GM19025 (cell line): ENCODE results near the gene NTHL1.

ENCODE experiments used
- ATAC-seq: cut with Tn5 transposase; IDR thresholded peaks from one replicate; pipeline ENCODE4 v1.9.1; 2021; ENCODE audit warnings: mild to moderate bottlenecking, low read depth, moderate library complexity; ENCODE audit not compliant: unreplicated experiment

The NTHL1 gene

DNA sequence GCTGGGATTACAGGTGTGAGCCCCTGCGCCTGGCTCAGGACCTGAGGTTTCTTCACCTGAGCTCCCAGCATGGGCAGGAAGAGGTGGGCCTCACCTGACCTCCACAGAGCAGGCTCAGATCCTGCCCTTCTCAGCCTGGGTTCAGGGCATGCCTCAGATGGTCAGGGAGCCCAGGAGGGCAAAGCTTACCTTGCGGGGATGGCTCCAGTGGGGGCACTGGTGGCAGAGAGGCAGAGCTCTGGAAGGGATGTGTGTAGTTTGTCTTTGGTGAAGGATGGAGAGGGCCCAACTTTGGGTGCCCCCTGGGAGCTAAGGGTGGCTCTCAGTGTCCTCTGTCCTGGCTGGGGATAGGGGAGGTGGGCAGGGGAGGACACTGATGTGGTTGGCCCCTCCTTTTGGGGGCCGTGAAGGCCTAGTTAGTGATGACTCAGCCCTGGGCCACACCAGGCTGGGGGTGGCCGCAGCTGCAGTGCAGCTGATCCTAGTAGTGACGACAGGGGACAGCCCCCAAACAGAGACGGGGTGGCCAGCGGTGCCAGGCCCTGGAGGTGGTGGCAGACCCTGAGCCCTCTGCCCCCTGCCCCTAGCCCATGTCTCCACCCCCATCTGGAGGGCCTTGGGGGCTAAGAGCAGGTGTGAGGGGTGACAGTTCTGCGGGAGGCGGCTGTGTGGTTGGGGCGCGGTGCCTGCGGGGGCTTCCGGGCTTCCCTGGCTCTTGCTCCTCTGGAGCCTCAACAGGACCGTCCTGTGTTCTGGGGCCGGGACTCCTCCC is 15.2 kb downstream of the NTHL1 start:
- ATAC-seq = no peak

DNA sequence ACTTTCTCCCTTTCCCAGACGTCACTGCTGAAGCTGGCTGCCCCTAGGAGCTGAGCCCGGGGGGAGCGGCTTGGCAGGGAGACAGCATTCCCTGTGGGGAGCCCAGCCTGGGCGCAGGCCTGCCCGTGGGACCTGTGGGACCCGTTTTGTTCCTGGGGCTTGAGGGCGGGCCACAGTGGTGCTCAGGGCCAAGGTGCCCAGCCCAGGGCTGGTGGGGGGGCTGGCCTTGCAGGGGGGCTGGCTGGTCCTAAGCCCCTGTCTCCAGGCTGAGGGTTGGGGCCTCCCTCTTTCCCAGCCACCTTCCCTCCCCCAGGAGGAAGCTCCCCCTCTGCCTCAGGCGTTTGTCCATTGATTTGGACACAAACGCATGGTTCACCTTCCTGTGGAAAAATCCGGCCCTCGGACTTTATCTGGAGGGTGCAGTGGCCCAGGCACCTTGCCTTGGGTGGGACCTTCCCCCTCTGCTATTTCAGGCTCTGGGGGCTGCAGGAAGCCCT is 16.5 kb downstream of the NTHL1 start:
- ATAC-seq = no peak

DNA sequence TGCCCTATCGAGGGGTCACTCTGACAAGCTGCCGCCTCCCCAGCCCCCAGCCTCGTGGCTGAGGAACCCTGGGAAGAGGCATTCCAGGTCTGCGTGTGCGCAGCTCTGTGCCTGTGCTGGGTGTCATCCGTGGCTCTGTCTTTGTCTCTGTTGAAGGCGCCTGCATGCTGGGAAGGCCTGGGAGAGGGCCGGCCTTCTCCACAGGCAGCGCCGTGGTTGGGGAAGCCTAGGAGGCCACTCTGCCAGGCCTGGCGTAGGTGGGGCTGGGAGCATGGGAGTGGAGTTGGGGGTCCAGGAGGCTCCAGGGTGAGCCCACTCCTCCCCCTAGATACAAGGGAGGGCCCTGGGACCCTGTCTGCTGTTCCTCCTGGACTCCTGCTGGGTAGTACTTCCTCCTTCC is 17.6 kb downstream of the NTHL1 start:
- ATAC-seq = no peak

DNA sequence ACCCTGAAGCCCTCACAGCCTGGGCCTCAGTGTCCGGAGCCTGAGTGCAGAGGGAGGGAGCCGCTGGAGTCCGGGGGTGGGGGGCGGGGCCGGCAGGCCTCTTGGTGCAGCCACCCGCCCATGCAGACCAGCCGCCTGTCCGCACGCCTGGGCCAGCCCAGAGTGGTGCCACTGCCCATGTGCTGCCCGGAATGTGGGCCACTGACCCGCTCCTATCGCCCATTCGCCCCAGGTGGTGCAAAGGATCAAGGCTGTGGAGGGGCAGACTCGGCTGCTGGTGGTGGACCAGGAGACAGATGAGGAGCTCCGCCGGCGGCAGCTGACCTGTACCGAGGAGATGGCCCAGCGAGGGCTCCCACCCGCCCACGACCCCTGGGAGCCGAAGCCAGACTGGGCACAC is 18.3 kb downstream of the NTHL1 start:
- no peak for ATAC-seq

DNA sequence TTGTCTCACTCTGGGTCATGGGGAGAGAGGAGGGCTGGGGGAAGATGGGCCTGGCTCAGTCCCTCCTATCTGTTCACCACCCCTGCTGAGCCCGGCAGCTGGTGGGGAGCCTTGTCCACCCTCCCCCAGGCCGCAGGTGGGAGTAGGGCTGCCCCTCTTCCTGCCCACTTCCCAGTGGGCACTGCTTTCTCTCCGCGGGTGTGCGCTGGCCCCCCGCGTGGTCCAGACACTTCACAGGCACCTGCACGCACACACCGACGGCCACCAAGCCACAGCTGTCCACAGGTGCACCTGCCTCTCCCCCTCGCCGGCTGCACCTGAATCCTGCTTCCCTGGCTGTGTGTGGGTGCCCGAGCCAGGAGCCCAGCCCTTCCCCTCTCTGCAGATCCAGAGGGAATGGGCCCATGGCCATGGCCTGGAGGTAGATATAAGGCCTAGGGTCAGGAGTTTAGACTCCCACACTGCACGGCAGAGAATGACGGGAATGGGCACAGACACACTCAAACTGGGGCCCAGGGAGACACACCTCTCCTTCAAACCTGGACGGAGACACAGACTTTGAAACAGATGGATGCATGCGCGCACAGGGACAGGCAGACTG is 18.9 kb downstream of the NTHL1 start:
- no peak for ATAC-seq

DNA sequence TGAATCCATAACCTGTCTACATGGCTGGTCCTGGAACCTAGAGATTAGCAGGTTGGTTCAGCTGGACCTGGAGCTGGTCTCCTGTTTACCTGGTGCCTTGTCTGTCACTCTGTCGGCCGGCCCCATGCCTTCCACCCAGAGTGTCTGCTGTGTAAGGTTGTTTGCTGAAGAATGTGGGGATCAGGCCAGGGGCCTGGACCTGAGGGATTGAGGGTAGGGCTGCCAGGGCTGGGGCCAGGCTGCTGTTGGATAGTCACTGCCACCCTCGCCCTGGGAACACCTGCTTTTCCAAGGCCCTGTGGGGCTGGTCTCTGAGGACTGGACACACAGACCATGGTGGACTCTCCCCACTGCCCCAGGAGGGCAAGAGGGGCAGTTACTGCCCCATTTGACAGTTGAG is 19.5 kb downstream of the NTHL1 start:
- ATAC-seq = no peak

DNA sequence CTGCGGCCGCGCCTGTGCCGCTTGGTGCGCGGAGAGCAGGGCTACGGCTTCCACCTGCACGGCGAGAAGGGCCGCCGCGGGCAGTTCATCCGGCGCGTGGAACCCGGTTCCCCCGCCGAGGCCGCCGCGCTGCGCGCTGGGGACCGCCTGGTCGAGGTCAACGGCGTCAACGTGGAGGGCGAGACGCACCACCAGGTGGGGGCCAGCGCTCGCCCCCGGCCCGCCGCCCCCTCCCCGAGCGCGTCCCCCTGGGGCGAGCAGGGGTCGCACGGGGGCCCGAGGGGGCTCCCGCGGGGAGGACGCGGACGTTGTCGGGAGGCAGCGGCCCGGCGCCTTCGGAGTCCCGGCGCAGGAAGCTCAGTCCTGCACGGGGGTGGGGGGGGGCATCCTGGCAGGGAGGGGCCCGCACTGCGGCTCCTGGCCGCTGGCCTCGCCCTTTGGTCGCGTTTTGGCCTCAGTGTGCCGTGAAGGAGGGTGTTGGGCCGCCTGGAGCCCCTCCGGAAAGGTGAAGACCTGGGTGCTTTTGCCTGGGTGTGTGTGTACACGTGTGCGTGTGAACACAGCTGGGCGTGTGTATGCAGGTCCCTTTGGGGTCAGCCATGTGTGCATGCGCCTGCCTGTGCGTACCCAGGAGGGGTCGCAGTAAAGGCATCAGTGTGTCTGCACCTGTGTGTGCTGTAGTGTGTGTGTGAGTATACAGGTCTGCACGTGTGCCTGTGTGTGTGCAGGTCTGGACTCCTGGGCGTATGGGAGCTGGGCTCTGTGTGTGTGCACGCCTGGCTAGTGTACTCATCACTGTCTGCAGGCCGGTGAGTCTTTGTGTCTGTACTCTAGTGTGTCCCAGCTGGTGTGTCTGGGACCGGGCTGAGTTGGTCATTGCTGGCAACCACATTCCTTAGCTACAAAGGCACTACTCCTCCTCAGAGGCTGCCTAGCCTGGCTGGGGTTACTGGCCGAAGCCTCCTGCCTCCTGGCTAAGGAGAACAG is 20.3 kb downstream of the NTHL1 start:
- no peak for ATAC-seq

DNA sequence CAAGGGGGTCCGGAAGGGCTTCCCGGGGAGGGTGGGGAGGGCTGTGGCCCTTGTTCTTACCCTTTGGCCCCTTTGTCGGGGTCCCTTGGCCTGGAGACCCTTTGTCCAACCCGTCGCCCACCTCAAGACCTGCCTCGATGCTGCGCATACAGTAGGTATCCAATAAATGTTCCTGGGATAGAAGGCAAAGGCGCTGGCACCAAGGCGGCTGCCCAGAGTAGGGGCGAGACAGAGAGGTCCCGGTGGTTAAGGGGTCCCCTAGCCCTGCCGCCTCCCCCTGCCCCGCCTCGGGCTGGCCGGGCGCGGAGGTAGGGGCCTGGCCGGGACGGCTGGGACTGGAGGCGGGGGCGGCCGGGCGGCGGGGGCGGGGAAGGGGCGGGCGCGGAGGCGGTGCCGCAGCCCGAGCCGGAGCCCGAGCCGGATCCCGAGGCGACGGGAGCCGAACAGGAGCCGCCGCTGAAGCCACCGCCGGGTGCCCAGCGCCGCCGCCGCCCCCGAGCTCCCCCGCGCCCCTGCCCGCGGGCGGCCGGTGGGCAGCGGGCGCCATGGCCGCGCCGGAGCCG is 21.1 kb downstream of the NTHL1 start, which contains the start of gene NHERF2:
Gene NHERF2, plus strand, starts transcription at position 442 of the 563 bp plus-strand sequence. Its CDS starts 104 bp downstream, at position 546.
- no peak for ATAC-seq

DNA sequence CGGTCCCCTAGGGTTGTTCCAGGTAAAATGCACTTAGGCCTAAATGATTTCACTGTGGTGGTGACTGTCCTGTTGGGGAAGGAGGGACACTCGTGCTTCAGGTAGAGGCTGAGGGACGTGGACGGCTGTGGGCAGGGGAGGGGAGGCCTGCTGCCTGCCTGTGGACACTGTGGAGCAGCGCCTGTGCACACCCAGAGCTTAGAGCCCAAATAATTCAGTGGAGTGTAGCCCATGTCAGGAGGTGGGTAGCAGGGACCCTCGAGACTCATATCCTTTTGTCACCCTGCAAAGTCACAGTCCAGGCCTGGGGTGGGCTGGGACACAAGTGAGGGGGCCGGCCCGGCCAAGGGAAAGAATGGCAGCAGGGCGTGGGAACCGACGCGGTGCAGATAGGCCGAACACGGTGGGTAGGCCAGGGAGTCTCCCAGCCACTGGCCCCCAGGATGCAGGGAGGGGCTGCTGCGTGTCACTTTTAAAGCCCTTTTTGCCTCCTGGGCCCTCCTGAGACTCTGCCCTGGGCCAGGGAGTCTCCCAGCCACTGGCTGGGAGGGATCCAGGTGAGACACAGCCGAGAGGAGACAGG is 21.7 kb downstream of the NTHL1 start:
- no peak for ATAC-seq

DNA sequence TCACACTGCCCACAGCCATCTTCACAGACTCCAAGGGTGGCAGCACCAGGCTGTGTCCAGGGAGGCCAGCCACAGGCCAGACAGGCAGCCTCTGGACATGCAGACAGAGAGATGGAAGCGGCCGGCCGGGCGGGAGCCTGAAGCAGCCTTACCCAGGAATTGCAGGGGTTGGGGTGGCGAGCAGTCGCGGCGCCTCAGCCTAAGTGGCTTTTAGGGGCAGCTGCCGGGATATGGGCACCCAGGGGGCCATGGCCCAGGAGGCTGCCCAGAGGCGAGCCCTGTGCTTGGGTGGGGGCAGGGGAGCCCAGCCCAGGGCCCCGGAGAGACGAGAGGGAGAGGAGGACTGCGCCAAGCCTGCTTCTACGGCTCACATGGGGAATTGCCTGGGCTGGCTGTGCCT is 22.4 kb downstream of the NTHL1 start:
- no peak for ATAC-seq

DNA sequence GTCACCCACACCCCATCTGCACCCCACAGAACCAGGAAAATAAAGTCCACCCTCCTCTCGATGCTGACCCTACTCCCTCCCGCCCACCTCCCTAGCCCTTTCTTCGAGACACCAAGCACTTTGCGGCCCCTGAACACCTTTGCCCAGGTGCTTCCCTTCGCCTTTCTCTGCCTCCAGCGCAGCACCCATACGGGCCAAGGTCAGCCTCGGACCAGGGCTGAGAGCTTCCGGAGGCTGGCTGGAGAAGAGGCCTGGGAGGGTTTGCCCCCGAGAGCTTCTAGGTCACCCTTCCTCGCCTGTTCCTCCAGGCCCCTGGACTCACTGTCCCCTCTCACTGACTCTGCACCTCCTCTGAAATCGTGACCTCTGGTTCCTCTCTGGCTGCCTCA is 23.6 kb downstream of the NTHL1 start:
- ATAC-seq = no peak

DNA sequence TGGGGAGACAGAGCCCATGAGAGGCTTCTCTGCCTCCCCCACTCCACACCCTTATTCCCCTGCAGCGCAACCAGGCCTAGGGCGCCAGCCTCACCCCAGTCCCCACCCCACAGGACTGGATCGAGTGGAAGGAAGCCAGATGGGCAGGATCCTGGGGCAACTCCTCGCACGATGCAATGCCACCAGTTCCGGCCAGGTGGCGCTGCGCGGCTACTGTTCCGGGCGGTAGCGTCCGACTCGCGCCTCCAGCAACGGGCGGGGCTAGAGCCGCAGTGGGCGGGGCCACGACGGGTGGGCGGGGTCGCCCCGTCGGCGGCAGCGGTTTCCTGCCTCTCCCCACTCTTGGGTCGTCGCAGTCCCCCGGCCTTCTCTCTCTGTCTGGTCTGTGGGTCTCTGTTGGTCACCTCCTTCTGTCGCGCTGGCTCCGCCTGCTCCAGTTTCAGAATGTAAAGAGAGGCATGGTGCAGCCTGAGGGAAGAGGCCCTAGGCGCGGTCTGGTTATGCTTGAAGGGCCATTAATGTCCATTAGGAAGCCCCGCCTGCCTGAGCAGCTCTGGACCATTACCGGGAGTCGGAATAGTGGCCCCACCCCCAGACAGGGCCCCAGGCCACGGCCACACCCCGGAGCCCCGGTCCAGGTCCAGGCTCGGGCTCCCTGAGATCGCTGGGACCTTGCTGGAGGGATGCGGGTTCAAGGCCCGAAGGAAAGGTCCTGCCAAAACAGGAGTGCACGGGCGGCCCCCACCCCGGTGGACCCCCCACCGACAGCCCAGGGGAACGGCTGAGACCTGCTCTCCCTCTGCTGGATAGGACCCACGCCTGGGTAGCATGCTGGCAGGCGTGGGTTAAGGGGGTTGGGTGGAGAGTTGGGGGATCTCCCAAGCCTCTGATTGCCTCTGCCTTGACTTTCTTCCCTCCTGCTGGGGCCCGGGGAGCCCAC is 24.3 kb downstream of the NTHL1 start:
- ATAC-seq = peak; percentile 66

DNA sequence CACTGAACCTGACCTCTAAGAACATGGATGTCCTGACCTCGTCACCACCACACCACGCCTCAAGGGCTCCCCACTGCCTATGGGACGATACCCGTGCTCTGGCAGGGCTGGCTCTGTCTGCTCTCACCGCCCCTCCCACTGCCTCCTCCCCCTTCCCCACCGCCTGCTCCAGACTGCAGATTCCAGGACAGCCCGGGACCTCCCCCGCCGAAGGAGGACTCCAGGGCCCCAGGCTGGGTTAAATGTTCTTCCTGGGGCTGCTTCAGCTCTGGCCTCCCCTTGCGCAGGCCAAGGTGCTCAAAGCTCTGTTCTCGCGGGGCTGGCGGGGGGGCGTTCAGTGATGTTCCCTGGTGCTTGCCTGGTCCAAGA is 24.9 kb downstream of the NTHL1 start:
- no peak for ATAC-seq

DNA sequence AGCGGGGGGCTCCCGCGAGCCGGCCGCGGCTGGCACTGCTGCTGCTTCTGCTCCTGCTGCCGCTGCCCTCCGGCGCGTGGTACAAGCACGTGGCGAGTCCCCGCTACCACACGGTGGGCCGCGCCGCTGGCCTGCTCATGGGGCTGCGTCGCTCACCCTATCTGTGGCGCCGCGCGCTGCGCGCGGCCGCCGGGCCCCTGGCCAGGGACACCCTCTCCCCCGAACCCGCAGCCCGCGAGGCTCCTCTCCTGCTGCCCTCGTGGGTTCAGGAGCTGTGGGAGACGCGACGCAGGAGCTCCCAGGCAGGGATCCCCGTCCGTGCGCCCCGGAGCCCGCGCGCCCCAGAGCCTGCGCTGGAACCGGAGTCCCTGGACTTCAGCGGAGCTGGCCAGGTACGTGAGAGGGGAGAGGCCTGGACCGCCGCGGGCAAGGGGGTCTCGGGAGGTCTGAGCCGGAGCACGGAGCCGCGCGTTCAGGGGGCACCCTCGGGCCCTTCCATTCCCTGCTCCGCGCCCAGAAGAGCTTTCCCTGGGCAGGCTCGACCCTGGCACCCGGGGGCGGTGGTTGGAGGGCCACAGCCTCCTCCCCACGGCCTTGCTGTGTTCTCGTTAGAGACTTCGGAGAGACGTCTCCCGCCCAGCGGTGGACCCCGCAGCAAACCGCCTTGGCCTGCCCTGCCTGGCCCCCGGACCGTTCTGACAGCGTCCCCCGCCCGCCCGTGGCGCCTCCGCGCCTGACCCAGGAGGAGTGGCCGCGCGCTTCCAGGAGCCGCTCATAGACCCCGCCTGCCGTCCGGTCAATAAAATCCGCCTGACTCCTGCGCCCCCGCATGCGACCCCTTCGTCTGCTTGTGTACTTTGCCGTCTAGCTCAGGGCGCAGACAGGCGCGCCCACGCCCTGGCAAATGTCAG is 27.5 kb downstream of the NTHL1 start:
- ATAC-seq = no peak

DNA sequence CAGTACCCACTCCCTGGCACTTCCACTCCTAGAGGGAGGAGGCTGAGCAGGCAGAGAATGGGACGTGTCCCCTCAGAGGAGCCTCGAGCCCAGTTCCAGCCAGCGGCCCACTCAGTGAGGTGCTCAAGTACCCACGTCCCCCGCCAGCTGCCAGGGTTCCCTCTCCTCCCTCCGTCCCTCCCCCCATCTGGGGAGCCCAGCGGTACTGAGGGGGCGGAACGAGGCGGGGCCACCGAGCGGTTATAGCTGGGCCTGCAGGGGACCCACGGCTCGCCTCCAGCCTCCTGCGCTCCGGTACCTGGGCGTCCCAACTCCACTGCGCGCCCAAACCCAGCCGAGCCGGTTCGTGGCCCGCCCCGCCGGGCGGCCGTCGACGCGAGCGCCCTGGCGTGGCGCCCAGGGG is 28.1 kb downstream of the NTHL1 start, which contains the start of gene NPW:
Gene NPW, plus strand, starts transcription at position 268 of the 403 bp plus-strand sequence.
- no peak for ATAC-seq

DNA sequence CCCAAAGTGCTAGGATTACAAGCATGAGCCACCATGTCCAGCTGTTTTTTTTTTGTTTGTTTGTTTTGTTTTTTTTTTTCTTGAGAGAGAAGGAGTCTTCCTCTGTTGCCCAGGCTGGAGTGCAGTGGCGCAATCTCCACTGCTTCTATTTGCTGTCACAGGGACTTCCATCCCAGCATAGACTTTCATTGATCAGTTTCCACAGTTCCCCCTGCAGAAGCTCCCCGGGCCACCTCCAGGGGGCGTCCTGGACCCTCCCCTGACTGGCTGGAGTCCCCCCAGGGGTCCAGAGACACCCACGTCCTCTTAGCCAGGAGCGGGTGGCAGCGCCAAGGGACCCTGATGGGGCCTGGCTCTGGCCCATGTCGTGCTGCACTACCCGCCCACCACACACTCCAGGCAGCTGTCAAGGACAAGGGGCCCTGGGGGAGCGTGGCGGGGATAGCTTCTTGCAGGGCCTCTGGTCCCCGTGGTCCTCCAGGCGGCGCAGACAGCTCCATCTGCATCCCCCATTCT is 31.2 kb downstream of the NTHL1 start:
- ATAC-seq = no peak

DNA sequence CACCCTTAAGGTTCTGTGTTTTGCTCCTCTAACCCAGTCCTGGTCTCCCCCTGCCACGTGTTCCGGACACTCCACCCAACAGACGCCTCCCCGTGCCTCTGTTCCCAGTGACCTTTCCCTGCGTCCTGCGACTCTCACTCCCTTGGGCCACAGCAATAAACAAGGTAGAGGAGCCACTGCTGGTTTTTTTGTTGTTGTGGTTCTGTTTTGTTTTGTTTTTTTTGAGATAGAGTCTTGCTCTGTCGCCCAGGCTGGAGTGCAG is 31.8 kb downstream of the NTHL1 start:
- ATAC-seq = no peak
